NB4 (cell line): ENCODE measurements around the gene CELSR1.

Experiments used
- DNase-seq: peaks from one replicate; pipeline ENCODE4 v3.0.0; 2010; ENCODE audit warnings: low read depth
- H3K4me3 ChIP-seq: one replicate; pipeline ENCODE4 v1.5.1; 2011; ENCODE audit warnings: mild to moderate bottlenecking, low read depth, low read length, moderate library complexity
- MYC ChIP-seq: IDR thresholded peaks from 2 replicates; pipeline ENCODE4 v1.6.1; 2011; ENCODE audit warnings: low read depth, low read length
- POLR2A ChIP-seq: IDR thresholded peaks from 2 replicates; pipeline ENCODE4 v1.6.1; 2011; ENCODE audit warnings: mild to moderate bottlenecking; ENCODE audit not compliant: insufficient read length; ENCODE audit errors: extremely low read depth
- TF ChIP-seq, protein P1 (sequence below): IDR thresholded peaks from 2 replicates; pipeline ENCODE4 v1.6.1; 2011; ENCODE audit warnings: low read depth, low read length
- TF ChIP-seq, protein P2 (sequence below): IDR thresholded peaks from one replicate; pipeline ENCODE4 v1.5.1; 2012; ENCODE audit warnings: low read depth, low read length

The CELSR1 gene

DNA sequence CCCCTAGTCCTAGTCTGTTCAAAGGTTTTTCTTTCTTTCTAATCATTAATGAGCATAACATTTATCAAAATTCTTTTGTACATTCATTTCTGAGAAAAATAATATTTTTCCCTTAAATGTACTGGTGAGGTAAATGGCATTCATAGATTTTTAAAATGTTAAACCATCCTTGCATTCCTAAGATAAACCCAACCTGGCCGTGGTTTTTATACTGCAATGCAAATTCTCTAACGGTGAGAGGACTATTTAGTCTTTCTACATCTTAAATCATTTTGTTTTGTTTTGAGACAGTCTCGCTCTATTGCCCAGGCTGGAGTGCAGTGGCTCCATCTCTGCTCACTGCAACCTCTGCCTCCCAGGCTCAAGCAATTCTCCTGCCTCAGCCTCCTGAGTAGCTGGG is 161.3 kb downstream of the CELSR1 start:
- no peak for DNase-seq
- no peak overlapping the region for H3K4me3 ChIP-seq
- TF ChIP-seq POLR2A = no peak
- TF ChIP-seq, protein P1, sequence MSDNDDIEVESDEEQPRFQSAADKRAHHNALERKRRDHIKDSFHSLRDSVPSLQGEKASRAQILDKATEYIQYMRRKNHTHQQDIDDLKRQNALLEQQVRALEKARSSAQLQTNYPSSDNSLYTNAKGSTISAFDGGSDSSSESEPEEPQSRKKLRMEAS = no peak
- TF ChIP-seq MYC = no peak

- DNase-seq = no peak
- TF ChIP-seq MYC (no peak), POLR2A (no peak)
- TF ChIP-seq, protein P1 = no peak
- TF ChIP-seq, protein P2, sequence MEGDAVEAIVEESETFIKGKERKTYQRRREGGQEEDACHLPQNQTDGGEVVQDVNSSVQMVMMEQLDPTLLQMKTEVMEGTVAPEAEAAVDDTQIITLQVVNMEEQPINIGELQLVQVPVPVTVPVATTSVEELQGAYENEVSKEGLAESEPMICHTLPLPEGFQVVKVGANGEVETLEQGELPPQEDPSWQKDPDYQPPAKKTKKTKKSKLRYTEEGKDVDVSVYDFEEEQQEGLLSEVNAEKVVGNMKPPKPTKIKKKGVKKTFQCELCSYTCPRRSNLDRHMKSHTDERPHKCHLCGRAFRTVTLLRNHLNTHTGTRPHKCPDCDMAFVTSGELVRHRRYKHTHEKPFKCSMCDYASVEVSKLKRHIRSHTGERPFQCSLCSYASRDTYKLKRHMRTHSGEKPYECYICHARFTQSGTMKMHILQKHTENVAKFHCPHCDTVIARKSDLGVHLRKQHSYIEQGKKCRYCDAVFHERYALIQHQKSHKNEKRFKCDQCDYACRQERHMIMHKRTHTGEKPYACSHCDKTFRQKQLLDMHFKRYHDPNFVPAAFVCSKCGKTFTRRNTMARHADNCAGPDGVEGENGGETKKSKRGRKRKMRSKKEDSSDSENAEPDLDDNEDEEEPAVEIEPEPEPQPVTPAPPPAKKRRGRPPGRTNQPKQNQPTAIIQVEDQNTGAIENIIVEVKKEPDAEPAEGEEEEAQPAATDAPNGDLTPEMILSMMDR = no peak
- H3K4me3 ChIP-seq = no peak overlapping the region
Measured at GRCh38 chr22:46374663-46375474, 162.6 kb downstream of the CELSR1 start.

GRCh38 chr22:46373921-46374662 is 163.3 kb downstream of the CELSR1 start:
- no peak overlapping the region for H3K4me3 ChIP-seq
- no peak for DNase-seq
- TF ChIP-seq MYC = no peak
- TF ChIP-seq, protein P2 = no peak
- TF ChIP-seq, protein P1 = no peak
- TF ChIP-seq POLR2A = no peak

DNA sequence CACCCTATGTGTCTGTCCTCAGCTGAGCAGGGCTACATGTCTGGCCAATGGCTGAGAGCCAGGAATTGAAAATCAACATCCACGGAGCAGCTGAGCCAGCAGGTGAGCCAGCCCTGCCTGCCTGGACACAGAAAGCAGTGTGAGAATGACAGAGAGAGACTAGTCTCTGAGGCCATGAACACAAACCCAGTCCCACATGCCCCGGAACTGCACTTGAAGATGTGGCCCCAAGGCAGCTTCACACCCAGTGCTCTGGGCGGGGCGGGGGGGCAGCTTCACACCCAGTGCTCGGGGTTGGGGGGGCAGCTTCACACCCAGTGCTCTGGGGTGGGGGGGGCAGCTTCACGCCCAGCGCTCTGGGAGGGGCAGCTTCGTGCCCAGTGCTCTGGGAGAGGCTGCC is 164.3 kb downstream of the CELSR1 start:
- TF ChIP-seq, protein P1 = no peak
- TF ChIP-seq MYC (no peak), POLR2A (no peak)
- TF ChIP-seq, protein P2 = no peak
- DNase-seq = no peak
- no peak overlapping the region for H3K4me3 ChIP-seq

DNA sequence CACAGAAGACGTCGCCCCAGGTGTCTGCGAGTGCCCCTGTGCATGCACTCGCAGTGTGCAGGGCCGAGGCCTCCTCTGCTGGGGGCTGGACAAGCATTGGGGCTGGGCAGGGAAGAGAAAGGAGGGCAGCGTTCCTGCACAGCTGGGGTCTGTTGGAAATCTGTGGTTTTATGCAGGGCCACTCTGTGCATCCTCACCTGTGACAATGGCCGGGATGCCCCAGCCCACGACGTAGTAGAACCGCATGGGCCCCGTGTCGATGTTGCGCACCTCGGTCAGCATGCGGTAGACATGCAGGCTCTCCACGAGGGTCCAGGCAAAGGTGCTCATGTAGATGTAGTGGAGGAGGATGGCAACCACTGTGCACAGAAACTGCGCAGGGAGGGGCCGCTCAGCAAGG is 164.7 kb downstream of the CELSR1 start:
- TF ChIP-seq, protein P1 = no peak
- TF ChIP-seq, protein P2 = no peak
- TF ChIP-seq MYC = no peak
- no peak for TF ChIP-seq POLR2A
- DNase-seq = no peak
- H3K4me3 ChIP-seq = no peak overlapping the region

DNA sequence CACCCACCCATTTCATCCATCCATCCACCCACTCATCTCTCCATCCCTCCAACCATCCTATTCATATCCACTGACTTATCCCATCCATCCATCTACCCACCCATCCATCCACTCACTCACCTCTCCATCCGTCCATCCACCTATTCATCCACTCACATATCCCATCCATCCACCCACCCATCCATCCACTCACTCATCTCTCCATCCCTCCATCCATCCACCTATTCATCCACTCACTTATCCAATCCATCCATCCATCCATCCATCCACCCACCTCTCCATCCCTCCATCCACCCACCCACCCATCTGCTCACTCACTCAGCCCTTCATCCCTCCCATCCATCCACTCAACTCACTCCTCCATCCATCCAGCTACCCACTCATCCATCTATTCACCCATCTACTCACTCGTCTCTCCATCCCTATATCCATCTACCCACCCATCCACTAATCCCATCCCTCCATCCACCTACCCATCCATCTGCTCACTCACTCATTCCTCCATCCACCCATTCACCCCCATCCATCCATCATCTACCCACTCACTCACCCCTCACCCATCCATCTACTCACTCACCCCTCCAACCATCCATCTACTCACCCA is 165.7 kb downstream of the CELSR1 start:
- no peak for DNase-seq
- H3K4me3 ChIP-seq = no peak overlapping the region
- TF ChIP-seq, protein P2 = no peak
- TF ChIP-seq, protein P1 = no peak
- TF ChIP-seq MYC (no peak), POLR2A (no peak)
